Keratinocyte (primary cell): Measurements from ENCODE around the gene BRI3BP. TPM values are rescaled to one million over a fixed set of nuclear protein-coding genes. Genes with fewer than 3 reads are reported as not detected.

Experiments
- DNase-seq: peaks from one replicate; pipeline ENCODE4 v3.0.0-alpha.2; 2011; ENCODE audit warnings: low read depth, missing footprints, low spot score
- FAIRE-seq: peaks from 2 replicates; lab custom pipeline; 2011; peaks lifted over from hg19 to GRCh38; lab: Jason Lieb, UNC
- H2AFZ ChIP-seq: 2 replicates; pipeline ENCODE4 v1.6.0; 2012; ENCODE audit warnings: low read length, control low read depth, inconsistent platforms; ENCODE audit not compliant: control insufficient read depth
- H3K27ac ChIP-seq: 2 replicates; pipeline ENCODE4 v1.5.1; 2011; ENCODE audit warnings: low read length; ENCODE audit not compliant: control insufficient read depth, insufficient read depth
- H3K27me3 ChIP-seq: 3 replicates; pipeline ENCODE4 v1.6.0; 2011; ENCODE audit warnings: low read length; ENCODE audit not compliant: control insufficient read depth, insufficient read depth; ENCODE audit errors: extremely low read depth
- H3K36me3 ChIP-seq, 2 experiments: 2 replicates in 1 of 2; 3 replicates in 1 of 2; pipeline ENCODE4 v1.5.1; 2011; ENCODE audit warnings: low read length in 2 of 2, mild to moderate bottlenecking in 1 of 2; ENCODE audit not compliant: control insufficient read depth in 2 of 2, insufficient read depth in 2 of 2; ENCODE audit errors: extremely low read depth in 1 of 2
- H3K4me1 ChIP-seq: 3 replicates; pipeline ENCODE4 v1.5.1; 2011; ENCODE audit warnings: low read length; ENCODE audit not compliant: control insufficient read depth, insufficient read depth; ENCODE audit errors: extremely low read depth
- H3K4me2 ChIP-seq: 3 replicates; pipeline ENCODE4 v1.6.0; 2011; ENCODE audit warnings: low read depth, low read length; ENCODE audit not compliant: control insufficient read depth, insufficient read depth; ENCODE audit errors: extremely low read depth
- H3K4me3 ChIP-seq, 3 experiments: fragments of 200-600 bp in 1 of 3; sonication (generic) in 1 of 3; 2 replicates in 2 of 3; 3 replicates in 1 of 3; pipeline ENCODE4 v1.5.1; 2011 to 2016; ENCODE audit warnings: low read length in 3 of 3, mild to moderate bottlenecking in 3 of 3, control low read depth in 2 of 3, inconsistent platforms in 1 of 3, low read depth in 1 of 3, mixed read lengths in 1 of 3, mixed run types in 1 of 3, moderate library complexity in 1 of 3; ENCODE audit not compliant: control insufficient read depth in 2 of 3, insufficient read depth in 2 of 3; ENCODE audit errors: extremely low read depth in 1 of 3
- H3K79me2 ChIP-seq: 2 replicates; pipeline ENCODE4 v1.6.0; 2012; ENCODE audit warnings: low read length; ENCODE audit not compliant: control insufficient read depth, insufficient read depth
- H3K9ac ChIP-seq: 3 replicates; pipeline ENCODE4 v1.6.0; 2011; ENCODE audit warnings: low read length; ENCODE audit not compliant: control insufficient read depth, insufficient read depth; ENCODE audit errors: extremely low read depth
- H3K9me1 ChIP-seq: 3 replicates; pipeline ENCODE4 v1.6.0; 2011; ENCODE audit warnings: low read length; ENCODE audit not compliant: control insufficient read depth, insufficient read depth; ENCODE audit errors: extremely low read depth
- H3K9me3 ChIP-seq: 2 replicates; pipeline ENCODE4 v1.5.1; 2012; ENCODE audit warnings: low read depth, low read length; ENCODE audit not compliant: control insufficient read depth
- H4K20me1 ChIP-seq: 3 replicates; pipeline ENCODE4 v1.6.0; 2011; ENCODE audit warnings: low read length; ENCODE audit not compliant: control insufficient read depth, insufficient read depth; ENCODE audit errors: extremely low read depth
- CTCF ChIP-seq, 3 experiments: IDR thresholded peaks in 1 of 3; conservative IDR thresholded peaks in 1 of 3; optimal IDR thresholded peaks in 1 of 3; 2 replicates in 2 of 3; 3 replicates in 1 of 3; pipeline versions ENCODE3 to v1.5.1; 2011; ENCODE audit warnings: low read length in 3 of 3, mild to moderate bottlenecking in 3 of 3, moderate library complexity in 2 of 3, control low read depth in 1 of 3, inconsistent platforms in 1 of 3; ENCODE audit not compliant: insufficient read depth in 2 of 3; ENCODE audit errors: extremely low read depth in 1 of 3
- EZH2 ChIP-seq: IDR thresholded peaks from one replicate; pipeline ENCODE4 v1.6.1; 2012; ENCODE audit warnings: inconsistent platforms, mild to moderate bottlenecking, low read length, moderate library complexity
- dilution Hi-C: fragments of 300-500 bp; cut with MboI; formaldehyde crosslinking; loops from one replicate; pipeline ENCODE4 v1.7.0; 2020; ENCODE audit warnings: low sequenced_read_pairs; ENCODE audit not compliant: extremely low pct_ligation_motif_present
- polyA plus RNA-seq, 5 experiments: library from polyadenylated mRNA; depleted of rRNA in 3 of 5; stranded (reverse) in 3 of 5; stranded (forward) in 1 of 5; unstranded in 1 of 5; fragments of >200 nt; gene quantifications; 1 replicate in 1 of 5; 2 replicates in 3 of 5; 3 replicates in 1 of 5; pipeline versions ENCODE4 v1.2.1 to v1.2.3, GENCODE V29; 2011 to 2012; ENCODE audit warnings: missing spikeins in 2 of 5, low read depth in 1 of 5, low replicate concordance in 1 of 5

The BRI3BP gene
- polyA plus RNA-seq, 1 donor (not counting 4 experiments of a cell fraction or from before 2014, with no cell fraction given): 11.6 TPM

DNA sequence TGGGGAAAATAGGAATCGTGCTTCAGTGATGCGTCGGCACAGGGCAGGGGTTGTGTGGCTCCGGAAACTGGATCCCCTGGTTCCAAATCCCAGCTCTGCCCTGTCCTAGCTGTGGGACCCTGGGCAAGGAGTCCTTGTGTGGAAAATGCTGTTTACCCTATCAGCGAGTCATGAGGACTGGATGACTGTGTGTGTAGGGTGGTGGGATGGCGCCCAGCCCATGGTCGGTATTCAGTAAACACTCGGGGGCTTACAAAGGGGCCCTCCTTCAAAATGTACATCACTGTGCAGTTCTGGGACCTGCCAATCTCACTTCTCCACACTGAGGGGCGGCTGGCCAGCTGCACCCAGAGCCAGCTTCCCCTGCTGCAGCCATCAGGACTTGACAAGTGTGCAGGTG, 24.4 kb downstream of the BRI3BP start:
- Histone ChIP-seq H3K4me3 (no peak overlapping the region), H3K9me1 (peaks cover 2% of the 10 kb centered on the region), H4K20me1 (no peaks in the 10 kb centered on the region), H3K27me3 (no peaks in the 10 kb centered on the region), H2AFZ (no peak overlapping the region), H3K9me3 (no peaks in the 10 kb centered on the region), H3K9ac (no peak overlapping the region), H3K4me2 (no peak overlapping the region), H3K79me2 (no peaks in the 10 kb centered on the region), H3K27ac (no peak overlapping the region), H3K4me1 (no peaks in the 10 kb centered on the region), H3K36me3 (peaks cover 6 to 24% of the 10 kb centered on the region in 2 experiments)
- FAIRE-seq (no peak), DNase-seq (no peak)
- dilution Hi-C loops: no loop called here
- TF ChIP-seq EZH2: no peak
- TF ChIP-seq CTCF (optimal IDR thresholded peaks at IDR 0.05 in 1 of 3, IDR thresholded peaks at IDR 0.05 in 1 of 3, conservative IDR thresholded peaks at IDR 0.05 in 1 of 3; ENCODE audit: extremely low read depth in 1 of 3, insufficient read depth in 2 of 3, low read length in 3 of 3): no peak

DNA sequence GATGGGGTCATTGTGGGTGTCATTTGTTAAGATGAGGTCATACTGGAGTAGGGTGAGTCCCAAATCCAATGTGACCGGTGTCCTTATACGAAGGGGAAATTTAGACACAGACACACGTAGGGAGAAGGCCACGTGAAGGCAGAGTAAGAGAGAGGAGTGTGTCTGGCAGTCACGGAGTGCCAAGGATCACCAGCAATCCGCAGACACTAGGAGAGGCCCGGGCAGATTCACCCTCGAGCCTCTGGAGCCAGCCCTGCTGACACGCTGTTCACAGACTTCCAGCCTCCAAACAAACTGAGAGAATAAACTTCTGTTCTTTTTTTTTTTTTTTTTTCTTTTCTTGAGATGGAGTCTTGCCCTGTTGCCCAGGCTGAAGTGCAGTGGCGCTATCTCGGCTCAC, 24.9 kb downstream of the BRI3BP start:
- H3K79me2 ChIP-seq: no peaks in the 10 kb centered on the region
- no peak overlapping the region for H2AFZ ChIP-seq
- H4K20me1 ChIP-seq: no peaks in the 10 kb centered on the region
- H3K4me3 ChIP-seq: no peak overlapping the region
- H3K36me3 ChIP-seq: peaks cover 8 to 19% of the 10 kb centered on the region in 2 experiments
- no peaks in the 10 kb centered on the region for H3K4me1 ChIP-seq
- no peak overlapping the region for H3K27ac ChIP-seq
- no peak for FAIRE-seq
- H3K27me3 ChIP-seq: no peaks in the 10 kb centered on the region
- H3K9me1 ChIP-seq: peaks cover 2% of the 10 kb centered on the region
- no peak overlapping the region for H3K4me2 ChIP-seq
- no peak for DNase-seq
- TF ChIP-seq EZH2 (no peak), CTCF (optimal IDR thresholded peaks at IDR 0.05 in 1 of 3, IDR thresholded peaks at IDR 0.05 in 1 of 3, conservative IDR thresholded peaks at IDR 0.05 in 1 of 3; ENCODE audit: extremely low read depth in 1 of 3, insufficient read depth in 2 of 3, low read length in 3 of 3) (no peak)
- dilution Hi-C loops: no loop called here
- H3K9me3 ChIP-seq: no peaks in the 10 kb centered on the region
- H3K9ac ChIP-seq: no peak overlapping the region
